HG03039 (cell line): ENCODE measurements around the gene ZIC1.

Experiments
- ATAC-seq: cut with Tn5 transposase; IDR thresholded peaks from one replicate; pipeline ENCODE4 v1.9.1; 2021; ENCODE audit warnings: mild to moderate bottlenecking, moderate library complexity; ENCODE audit not compliant: unreplicated experiment

Gene ZIC1

GRCh38 chr3:147421184-147421912 is 12.2 kb downstream of the ZIC1 start:
- ATAC-seq = no peak

- no peak for ATAC-seq
These were observed 13.0 kb downstream of the ZIC1 start for GRCh38 chr3:147422196-147422595.

GRCh38 chr3:147422601-147423536 is 13.7 kb downstream of the ZIC1 start:
- no peak for ATAC-seq

GRCh38 chr3:147423537-147423797 is 14.3 kb downstream of the ZIC1 start:
- ATAC-seq = no peak

GRCh38 chr3:147423798-147424580 is 14.8 kb downstream of the ZIC1 start:
- ATAC-seq = no peak

- ATAC-seq = no peak
These were observed 15.6 kb downstream of the ZIC1 start for GRCh38 chr3:147424581-147425387.

GRCh38 chr3:147425388-147425850 is 16.3 kb downstream of the ZIC1 start:
- no peak for ATAC-seq

- ATAC-seq = no peak
These were observed 17.8 kb downstream of the ZIC1 start for GRCh38 chr3:147426931-147427330.

GRCh38 chr3:147427746-147428145 is 18.6 kb downstream of the ZIC1 start:
- ATAC-seq = no peak

- no peak for ATAC-seq
These were observed 19.2 kb downstream of the ZIC1 start for GRCh38 chr3:147428326-147428725.

GRCh38 chr3:147428754-147429153 is 19.6 kb downstream of the ZIC1 start:
- ATAC-seq = no peak

- ATAC-seq = no peak
These were observed 22.6 kb downstream of the ZIC1 start for GRCh38 chr3:147431751-147432150.

- no peak for ATAC-seq
These were observed 38.1 kb downstream of the ZIC1 start for GRCh38 chr3:147447224-147447623.

GRCh38 chr3:147449669-147450068 is 40.5 kb downstream of the ZIC1 start:
- ATAC-seq = no peak

- ATAC-seq = no peak
These were observed 50.0 kb downstream of the ZIC1 start for GRCh38 chr3:147458995-147459704.

GRCh38 chr3:147462856-147463255 is 53.7 kb downstream of the ZIC1 start:
- ATAC-seq = no peak
